ENCODE data around the gene PRR19.

DNA sequence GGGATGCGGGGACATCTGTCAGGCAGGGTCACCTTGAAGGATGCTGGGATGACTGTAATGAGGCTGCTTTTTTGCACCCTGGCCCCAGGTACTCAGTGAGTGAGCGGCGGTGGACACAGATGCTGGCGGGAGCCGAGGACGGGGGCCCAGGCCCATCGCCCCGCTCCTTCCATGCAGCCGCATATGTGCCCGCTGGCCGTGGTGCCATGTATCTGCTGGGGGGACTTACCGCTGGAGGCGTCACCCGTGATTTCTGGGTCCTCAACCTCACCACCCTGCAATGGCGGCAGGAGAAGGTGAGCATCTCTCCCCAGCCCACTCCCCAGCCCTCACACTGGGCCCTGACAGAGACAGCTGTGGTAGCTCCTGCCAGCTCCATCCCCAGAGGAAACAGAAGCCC is 54.8 kb downstream of the PRR19 start:
- TF ChIP-seq ZNF70 (CRISPR knock-in tag; IDR thresholded peaks at IDR 0.05) (no peak), RARB (CRISPR knock-in tag; IDR thresholded peaks at IDR 0.05) (no peak), ZNF8 (CRISPR knock-in tag; IDR thresholded peaks at IDR 0.05) (no peak), GLIS3 (CRISPR knock-in tag; IDR thresholded peaks at IDR 0.05) (no peak), CSDC2 (CRISPR knock-in tag; IDR thresholded peaks at IDR 0.05) (no peak), ZFP3 (CRISPR knock-in tag; IDR thresholded peaks at IDR 0.05) (no peak)
- TF ChIP-seq, protein P1, sequence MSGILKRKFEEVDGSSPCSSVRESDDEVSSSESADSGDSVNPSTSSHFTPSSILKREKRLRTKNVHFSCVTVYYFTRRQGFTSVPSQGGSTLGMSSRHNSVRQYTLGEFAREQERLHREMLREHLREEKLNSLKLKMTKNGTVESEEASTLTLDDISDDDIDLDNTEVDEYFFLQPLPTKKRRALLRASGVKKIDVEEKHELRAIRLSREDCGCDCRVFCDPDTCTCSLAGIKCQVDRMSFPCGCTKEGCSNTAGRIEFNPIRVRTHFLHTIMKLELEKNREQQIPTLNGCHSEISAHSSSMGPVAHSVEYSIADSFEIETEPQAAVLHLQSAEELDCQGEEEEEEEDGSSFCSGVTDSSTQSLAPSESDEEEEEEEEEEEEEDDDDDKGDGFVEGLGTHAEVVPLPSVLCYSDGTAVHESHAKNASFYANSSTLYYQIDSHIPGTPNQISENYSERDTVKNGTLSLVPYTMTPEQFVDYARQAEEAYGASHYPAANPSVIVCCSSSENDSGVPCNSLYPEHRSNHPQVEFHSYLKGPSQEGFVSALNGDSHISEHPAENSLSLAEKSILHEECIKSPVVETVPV (CRISPR knock-in tag; IDR thresholded peaks at IDR 0.05): no peak
- TF ChIP-seq, protein P2, sequence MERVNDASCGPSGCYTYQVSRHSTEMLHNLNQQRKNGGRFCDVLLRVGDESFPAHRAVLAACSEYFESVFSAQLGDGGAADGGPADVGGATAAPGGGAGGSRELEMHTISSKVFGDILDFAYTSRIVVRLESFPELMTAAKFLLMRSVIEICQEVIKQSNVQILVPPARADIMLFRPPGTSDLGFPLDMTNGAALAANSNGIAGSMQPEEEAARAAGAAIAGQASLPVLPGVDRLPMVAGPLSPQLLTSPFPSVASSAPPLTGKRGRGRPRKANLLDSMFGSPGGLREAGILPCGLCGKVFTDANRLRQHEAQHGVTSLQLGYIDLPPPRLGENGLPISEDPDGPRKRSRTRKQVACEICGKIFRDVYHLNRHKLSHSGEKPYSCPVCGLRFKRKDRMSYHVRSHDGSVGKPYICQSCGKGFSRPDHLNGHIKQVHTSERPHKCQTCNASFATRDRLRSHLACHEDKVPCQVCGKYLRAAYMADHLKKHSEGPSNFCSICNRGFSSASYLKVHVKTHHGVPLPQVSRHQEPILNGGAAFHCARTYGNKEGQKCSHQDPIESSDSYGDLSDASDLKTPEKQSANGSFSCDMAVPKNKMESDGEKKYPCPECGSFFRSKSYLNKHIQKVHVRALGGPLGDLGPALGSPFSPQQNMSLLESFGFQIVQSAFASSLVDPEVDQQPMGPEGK (CRISPR knock-in tag; IDR thresholded peaks at IDR 0.05; ENCODE audit: borderline replicate concordance): no peak

Measured in SK-N-SH treated with all-trans-retinoic acid at 6 μM for 48 hours (cell line).